K562 (cell line): ENCODE measurements around the gene TNK2. TPM values are rescaled to one million over a fixed set of nuclear protein-coding genes. Genes with fewer than 3 reads are reported as not detected.

Source experiments
- ATAC-seq: fragments of 200-7000 bp; cut with Tn5 transposase; 3 replicates; pipeline ENCODE4 v1.9.1; 2020; ENCODE audit warnings: moderate library complexity
- BruUV-seq: library from RNA; stranded (reverse); fragments of 400-500 nt; replicated peaks from 2 replicates; lab custom pipeline; 2021; lab: Mats Ljungman, UMichigan
- CTCF ChIA-PET: fragments of 300-600 bp; formaldehyde crosslinking; extraction: SDS; loops from one replicate; lab custom pipeline; 2021; ENCODE audit warnings: low intra/inter-chr PET ratio; lab: Yijun Ruan, JAX
- POLR2A ChIA-PET: fragments of 300-600, 350-650 bp; sonication (Branson Sonifier 250); formaldehyde crosslinking; extraction: SDS; loops from one replicate; lab custom pipeline; 2021; ENCODE audit warnings: antibody characterized with exemption, inconsistent platforms; lab: Yijun Ruan, JAX
- DNase-seq, 4 experiments: peaks; one replicate each; pipeline versions ENCODE4 v3.0.0 to v3.0.0-alpha.2; 2011 to 2018; ENCODE audit warnings: low spot score in 3 of 4, mixed read lengths in 3 of 4; ENCODE audit errors: extremely low read depth in 1 of 4
- FAIRE-seq: peaks from 2 replicates; lab custom pipeline; 2011; peaks lifted over from hg19 to GRCh38; lab: Jason Lieb, UNC
- H2AFZ ChIP-seq: 2 replicates; pipeline ENCODE4 v1.6.0; 2011; ENCODE audit warnings: low read depth, low read length, control low read depth, inconsistent platforms
- H3K27ac ChIP-seq: fragments of 200-600 bp; 3 replicates; pipeline ENCODE4 v1.8.0; 2011; ENCODE audit warnings: low read depth, mild to moderate bottlenecking, control low read depth, inconsistent platforms, low read length, moderate library complexity, mixed read lengths; ENCODE audit errors: extremely low read depth
- H3K27me3 ChIP-seq, 2 experiments: fragments of 300-600 bp in 1 of 2; 2 replicates in 1 of 2; 3 replicates in 1 of 2; pipeline versions ENCODE4 v1.6.0 to v1.8.0; 2011; ENCODE audit warnings: inconsistent platforms in 2 of 2, low read length in 2 of 2, mild to moderate bottlenecking in 1 of 2, mixed read lengths in 1 of 2, moderate library complexity in 1 of 2; ENCODE audit not compliant: control insufficient read depth in 2 of 2, insufficient read depth in 2 of 2
- H3K36me3 ChIP-seq: fragments of 300-600 bp; 3 replicates; pipeline ENCODE4 v1.8.0; 2011; ENCODE audit warnings: mild to moderate bottlenecking, low read length, inconsistent platforms; ENCODE audit not compliant: control insufficient read depth, insufficient read depth
- H3K4me1 ChIP-seq, 2 experiments: fragments of 200-600 bp in 1 of 2; replicated peaks in 1 of 2; 2 replicates in 1 of 2; 3 replicates in 1 of 2; pipeline versions ENCODE4 v1.5.1 to v1.8.0; 2011; ENCODE audit warnings: inconsistent platforms in 2 of 2, low read length in 2 of 2, mild to moderate bottlenecking in 1 of 2, mixed read lengths in 1 of 2, moderate library complexity in 1 of 2; ENCODE audit not compliant: control insufficient read depth in 2 of 2, insufficient read depth in 2 of 2
- H3K4me2 ChIP-seq: 2 replicates; pipeline ENCODE4 v1.6.1; 2011; ENCODE audit warnings: low read length, control low read depth, inconsistent platforms, mixed read lengths; ENCODE audit not compliant: insufficient read depth
- H3K4me3 ChIP-seq: fragments of 200-600 bp; sonication (generic), shearing (Covaris generic); 2 replicates; pipeline ENCODE4 v1.5.1; 2016; ENCODE audit warnings: control low read depth, inconsistent platforms
- H3K79me2 ChIP-seq: fragments of 200-600 bp; 3 replicates; pipeline ENCODE4 v1.8.0; 2011; ENCODE audit warnings: low read length, inconsistent platforms; ENCODE audit not compliant: control insufficient read depth, insufficient read depth
- H3K9ac ChIP-seq, 2 experiments: 2 replicates each; pipeline versions ENCODE4 v1.6.0 to v1.6.1; 2011; ENCODE audit warnings: low read depth in 2 of 2, low read length in 2 of 2, control low read depth in 1 of 2, inconsistent platforms in 1 of 2, mild to moderate bottlenecking in 1 of 2, mixed read lengths in 1 of 2; ENCODE audit not compliant: insufficient read depth in 1 of 2
- H3K9me1 ChIP-seq: one replicate; pipeline ENCODE4 v1.6.0; 2011; ENCODE audit warnings: inconsistent platforms, mild to moderate bottlenecking, low read length, moderate library complexity; ENCODE audit not compliant: control insufficient read depth, insufficient read depth
- H3K9me3 ChIP-seq: replicated peaks from 2 replicates; pipeline ENCODE4 v1.5.1; 2011; ENCODE audit warnings: low read depth, low read length, inconsistent platforms; ENCODE audit not compliant: control insufficient read depth, insufficient read depth
- H4K20me1 ChIP-seq: replicated peaks from 2 replicates; pipeline ENCODE4 v1.6.1; 2011; ENCODE audit warnings: low read length, inconsistent platforms, mixed read lengths; ENCODE audit not compliant: control insufficient read depth, insufficient read depth
- AFF1 ChIP-seq, 2 experiments: fragments of 450-650 bp; IDR thresholded peaks; 2 replicates each; pipeline ENCODE4 v1.6.1; 2018; ENCODE audit warnings: mild to moderate bottlenecking in 2 of 2, low read depth in 1 of 2; ENCODE audit not compliant: partially characterized antibody in 2 of 2
- CCAR2 ChIP-seq: fragments of 200-400 bp; formaldehyde crosslinking; IDR thresholded peaks from 2 replicates; pipeline ENCODE4 v1.6.1; 2017; ENCODE audit warnings: mild to moderate bottlenecking, low read depth, low read length
- CTCF ChIP-seq, 3 experiments: IDR thresholded peaks in 2 of 3; conservative IDR thresholded peaks in 1 of 3; 2 replicates each; pipeline ENCODE4 v1.5.1; 2011 to 2012; ENCODE audit warnings: low read length in 3 of 3, mild to moderate bottlenecking in 3 of 3, control low read depth in 2 of 3, improper control_type of control experiment in 1 of 3, inconsistent platforms in 1 of 3, low read depth in 1 of 3, mixed read lengths in 1 of 3, moderate library complexity in 1 of 3; ENCODE audit not compliant: insufficient read depth in 2 of 3
- KDM1A ChIP-seq, 2 experiments: fragments of 450-650 bp; IDR thresholded peaks; 2 replicates each; pipeline ENCODE4 v1.6.1; 2016; ENCODE audit warnings: mild to moderate bottlenecking in 2 of 2
- RFX5 ChIP-seq: IDR thresholded peaks from 2 replicates; pipeline ENCODE4 v1.6.1; 2011; ENCODE audit warnings: low read depth, mild to moderate bottlenecking, improper control_type of control experiment, low read length
- TFAP4 ChIP-seq: sonication (generic); formaldehyde crosslinking; IDR thresholded peaks from 2 replicates; pipeline ENCODE4 v1.8.0; 2022; ENCODE audit warnings: missing genetic modification reagents, mild to moderate bottlenecking, moderate library complexity, borderline replicate concordance
- ZBTB7A ChIP-seq: IDR thresholded peaks from 2 replicates; pipeline ENCODE4 v1.6.1; 2011; ENCODE audit warnings: low read depth, mild to moderate bottlenecking, low read length, moderate library complexity, borderline replicate concordance; ENCODE audit not compliant: control insufficient read depth
- ZNF212 ChIP-seq: fragments of 450-650 bp; formaldehyde crosslinking; IDR thresholded peaks from 2 replicates; pipeline ENCODE4 v1.4.0; 2020; ENCODE audit warnings: mild to moderate bottlenecking
- ZNF3 ChIP-seq: fragments of 250-450 bp; sonication (Bioruptor Pico); IDR thresholded peaks from 2 replicates; pipeline ENCODE4 v1.5.0; 2021; ENCODE audit warnings: mild to moderate bottlenecking, moderate library complexity
- ZNF740 ChIP-seq, 3 experiments: fragments of 200-800 bp in 1 of 3; sonication (Bioruptor generic) in 1 of 3; sonication (generic) in 1 of 3; formaldehyde crosslinking in 1 of 3; IDR thresholded peaks; 2 replicates each; pipeline versions ENCODE4 v1.6.1 to v1.8.0; 2016 to 2022; ENCODE audit warnings: mild to moderate bottlenecking in 2 of 3, missing compliant biosample characterization in 2 of 3, missing genetic modification characterization in 2 of 3, missing genetic modification reagents in 1 of 3
- WGBS: fragments of 100-300 bp; shearing (Covaris generic); methylation state at CpG from one replicate; pipeline ENCODE4 v1.1.6; 2016; ENCODE audit warnings: low coverage, mixed read lengths; ENCODE audit not compliant: insufficient coverage; ENCODE audit errors: missing lambda C conversion rate; 5-methylcytosine and 5-hydroxymethylcytosine counted together
- in situ Hi-C: fragments of 300-500 bp; cut with MboI; formaldehyde crosslinking; loops from 4 replicates; pipeline ENCODE4 v1.15.0; 2018; ENCODE audit warnings: inconsistent platforms, mixed read lengths
- intact Hi-C: fragments of 100-400 bp; cut with micrococcal nuclease; formaldehyde crosslinking; loops from 2 replicates; pipeline ENCODE4 v1.14.2; 2022
- polyA plus RNA-seq, 8 experiments: library from polyadenylated mRNA; depleted of rRNA in 4 of 8; stranded (reverse) in 5 of 8; unstranded in 3 of 8; fragments of >200 nt; fragmentation: Nextera tagmentation in 2 of 8; fragmentation: Illumina TruSeq in 1 of 8; extraction: Ambion mirVana in 2 of 8; extraction: Trizol in 1 of 8; gene quantifications; 2 replicates each; pipeline versions ENCODE4 v1.2.1 to v1.2.3, GENCODE V29; 2011 to 2014; ENCODE audit warnings: inconsistent platforms in 1 of 8, missing spikeins in 1 of 8
- total RNA-seq, 7 experiments: library from RNA; depleted of rRNA in 6 of 7; stranded (reverse); fragments of >200 nt in 6 of 7; fragmentation: Illumina TruSeq in 2 of 7; extraction: Trizol in 2 of 7; gene quantifications; 2 replicates each; pipeline versions ENCODE4 v1.2.1 to v1.2.3, GENCODE V29; 2011 to 2021; ENCODE audit warnings: low replicate concordance in 1 of 7

Gene TNK2
- total and polyA plus RNA-seq, 9 of the 15 experiments (the other 6 are each of a cell fraction or from before 2014, with no cell fraction given): 0.03 to 33.8 (median 6.5) TPM

GRCh38 chr3:195889870-195890295, 18.5 kb downstream of the TNK2 start:
- Histone ChIP-seq H3K36me3 (peaks cover 4% of the 10 kb centered on the region; the same call in 1 of the 3 replicates), H3K9me3 (peaks cover 1% of the 10 kb centered on the region; the same call in 1 of the 2 replicates), H3K9ac (peak overlapping the region in 1 of 2 experiments; percentile 11; a peak in 2 of 4 replicates), H3K79me2 (no peaks in the 10 kb centered on the region), H3K27me3 (no peaks in the 10 kb centered on the region), H4K20me1 (peaks cover 2% of the 10 kb centered on the region; the same call in 1 of the 2 replicates), H3K9me1 (peaks cover 4% of the 10 kb centered on the region), H3K4me1 (peaks cover 22 to 75% of the 10 kb centered on the region in 2 experiments; a peak in 4 of 5 replicates), H3K4me2 (no peak overlapping the region), H3K4me3 (no peak overlapping the region), H2AFZ (no peak overlapping the region), H3K27ac (no peak overlapping the region)
- 59% methylated on average over 8 of the region's 8 CpGs for WGBS
- intact Hi-C loops (loop anchor here (1.0 kb wide), 1 partner anchor 27 kb away; no protein-coding TSS in a partner anchor), in situ Hi-C loops (loop anchor here (5.0 to 25.0 kb wide), 2 partner anchors 33 to 622 kb away; partner anchors contain the start of genes RNF168 and SMCO1)
- ATAC-seq (no peak), DNase-seq (peak in 1 of 4 experiments; percentile 36), FAIRE-seq (no peak)
- ChIA-PET POLR2A (interaction anchor here (0.6 to 2.3 kb wide), 6 partner anchors 13 to 278 kb away, joined by 3 to 10 read pairs (median 4); partner anchors contain the start of gene TNK2), CTCF (no interaction called here)
- no TSS peak for BruUV-seq
- TF ChIP-seq ZNF3 (CRISPR knock-in tag) (no peak), ZBTB7A (0 out of 2 replicates have a peak, but pooled peaks have one; percentile 26), ZNF212 (CRISPR knock-in tag) (no peak), AFF1 (IDR thresholded peaks at IDR 0.05; ENCODE audit: low read depth in 1 of 2, partially characterized antibody in 2 of 2) (peak in 1 of 2 experiments; percentile 25), RFX5 (no peak), CTCF (IDR thresholded peaks at IDR 0.05 in 2 of 3, conservative IDR thresholded peaks at IDR 0.05 in 1 of 3; ENCODE audit: insufficient read depth in 2 of 3, low read depth in 1 of 3, low read length in 3 of 3) (peak; percentile 30 to 51 (median 47); a peak in 5 of 6 replicates), TFAP4 (CRISPR knock-in tag) (peak; percentile 40; the same call in 1 of the 2 replicates), ZNF740 (CRISPR knock-in tag; IDR thresholded peaks at IDR 0.05) (peak; percentile 75; the same call in 1 of the 2 replicates), ZNF740 (tag; IDR thresholded peaks at IDR 0.05) (no peak), CCAR2 (no peak), KDM1A (IDR thresholded peaks at IDR 0.05) (peak in 1 of 2 experiments; percentile 84; a peak in 2 of 4 replicates)
